Germinal center (tissue), 1 donor: ENCODE data around the gene PGLYRP3.

ENCODE experiments used
- DNase-seq: peaks from one replicate; pipeline ENCODE4 v3.0.0; 2012; ENCODE audit warnings: mixed read lengths, low spot score

PGLYRP3 gene

GRCh38 chr1:153260585-153261280 lies 52.0 kb downstream of the PGLYRP3 start:
- peak; percentile 7 for DNase-seq

DNA sequence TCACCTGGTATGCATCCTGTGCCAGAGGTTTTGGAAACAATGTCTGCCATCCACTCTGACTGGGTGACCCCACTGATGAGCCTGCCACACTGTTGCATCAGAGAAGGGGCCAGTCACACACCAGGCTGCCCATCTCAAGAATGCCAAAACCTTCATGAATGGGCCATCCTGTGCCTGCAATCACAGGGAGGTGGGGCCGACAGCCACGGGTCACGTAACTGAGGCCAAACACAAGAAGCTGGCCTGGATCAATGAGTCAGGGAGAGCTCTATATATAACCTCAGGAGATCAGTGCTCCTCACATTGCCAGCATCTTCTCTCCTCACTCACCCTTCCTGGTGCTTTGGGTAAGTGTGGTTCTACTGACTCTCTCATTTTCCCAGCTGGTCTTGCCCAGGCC lies 53.4 kb downstream of the PGLYRP3 start, which contains the start of gene LORICRIN:
Gene LORICRIN (plus strand): TSS at position 301 of the 400 bp plus-strand sequence. CDS start 1,263 bp downstream, outside the sequence.
- no peak for DNase-seq

DNA sequence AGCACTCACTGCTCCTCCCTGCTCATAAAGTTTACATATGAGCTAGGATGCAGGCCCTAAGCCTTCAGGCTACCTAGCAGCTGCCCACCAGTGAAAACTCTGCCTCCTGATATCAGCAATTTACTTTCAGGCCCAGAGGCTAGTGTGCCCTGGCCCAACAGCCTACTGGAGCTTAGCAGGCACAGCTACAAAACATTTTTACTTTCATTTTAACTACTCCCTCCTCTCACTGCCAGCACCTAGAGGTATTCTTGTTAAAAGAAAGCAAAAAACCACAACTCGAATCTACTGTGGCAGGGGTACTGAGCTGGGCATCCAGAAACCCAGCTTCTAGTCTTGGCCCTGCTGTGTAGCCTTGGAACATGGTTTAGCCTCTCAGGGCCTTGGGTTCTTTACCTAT lies 59.1 kb downstream of the PGLYRP3 start:
- DNase-seq = no peak

GRCh38 chr1:153253076-153253475 lies 59.7 kb downstream of the PGLYRP3 start:
- no peak for DNase-seq

DNA sequence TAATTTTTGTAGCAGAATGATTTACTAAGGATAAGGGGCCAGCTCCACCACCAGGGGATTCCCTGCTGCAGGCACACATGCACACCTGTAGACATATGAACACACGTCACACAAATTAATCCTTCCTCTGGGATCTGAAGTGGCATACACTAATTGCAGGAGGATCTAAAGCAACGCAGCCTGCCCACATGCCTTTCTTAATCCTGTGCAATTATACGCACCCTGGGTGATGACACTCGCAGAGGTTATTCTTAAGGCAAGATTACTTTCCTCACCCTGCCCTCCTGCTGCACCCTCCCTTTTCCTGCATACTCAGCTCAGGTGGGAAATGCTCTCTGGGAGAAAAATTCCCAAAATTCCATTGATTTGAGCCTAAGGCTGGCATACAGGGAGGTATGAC lies 60.8 kb downstream of the PGLYRP3 start:
- no peak for DNase-seq

GRCh38 chr1:153251562-153251961 lies 61.2 kb downstream of the PGLYRP3 start:
- no peak for DNase-seq

- no peak for DNase-seq
Measured at GRCh38 chr1:153251087-153251486, 61.7 kb downstream of the PGLYRP3 start.

GRCh38 chr1:153250166-153250565 lies 62.6 kb downstream of the PGLYRP3 start:
- DNase-seq = no peak

GRCh38 chr1:153248176-153248879 lies 64.4 kb downstream of the PGLYRP3 start:
- DNase-seq = no peak
